ENCODE data around the gene ARNT2. TPM values are rescaled to one million over a fixed set of nuclear protein-coding genes. Genes with fewer than 3 reads are reported as not detected.

The ARNT2 gene
- total RNA-seq, 1 donor from 2014 or later, result 2.1 TPM

- Histone ChIP-seq H3K4me3 (ENCODE audit: low read length in 3 of 3) (no peak overlapping the region), H3K27ac (ENCODE audit: low read depth, low read length) (no peak overlapping the region), H3K36me3 (ENCODE audit: control insufficient read depth in 3 of 3, insufficient read depth in 3 of 3, low read length in 3 of 3) (peaks cover 0 to 3% (median 0%) of the 10 kb centered on the region in 3 donors), H3K9ac (ENCODE audit: low read depth in 1 of 3, low read length in 3 of 3) (no peak overlapping the region), H3K4me1 (ENCODE audit: control insufficient read depth in 3 of 3, insufficient read depth in 3 of 3, low read length in 3 of 3) (peaks cover 0 to 3% (median 0%) of the 10 kb centered on the region in 3 donors), H3K9me3 (ENCODE audit: control insufficient read depth in 3 of 3, low read length in 3 of 3) (no peaks in the 10 kb centered on the region), H3K27me3 (ENCODE audit: control insufficient read depth in 3 of 3, insufficient read depth in 3 of 3, low read length in 3 of 3) (peaks cover 0 to 10% (median 8%) of the 10 kb centered on the region in 3 donors)
These were observed 64.6 kb downstream of the ARNT2 start for GRCh38 chr15:80468796-80469195.

GRCh38 chr15:80471881-80472280 lies 67.7 kb downstream of the ARNT2 start:
- no peak overlapping the region for H3K9ac ChIP-seq (ENCODE audit: low read depth in 1 of 3, low read length in 3 of 3)
- no peak overlapping the region for H3K27ac ChIP-seq (ENCODE audit: low read depth, low read length)

DNA sequence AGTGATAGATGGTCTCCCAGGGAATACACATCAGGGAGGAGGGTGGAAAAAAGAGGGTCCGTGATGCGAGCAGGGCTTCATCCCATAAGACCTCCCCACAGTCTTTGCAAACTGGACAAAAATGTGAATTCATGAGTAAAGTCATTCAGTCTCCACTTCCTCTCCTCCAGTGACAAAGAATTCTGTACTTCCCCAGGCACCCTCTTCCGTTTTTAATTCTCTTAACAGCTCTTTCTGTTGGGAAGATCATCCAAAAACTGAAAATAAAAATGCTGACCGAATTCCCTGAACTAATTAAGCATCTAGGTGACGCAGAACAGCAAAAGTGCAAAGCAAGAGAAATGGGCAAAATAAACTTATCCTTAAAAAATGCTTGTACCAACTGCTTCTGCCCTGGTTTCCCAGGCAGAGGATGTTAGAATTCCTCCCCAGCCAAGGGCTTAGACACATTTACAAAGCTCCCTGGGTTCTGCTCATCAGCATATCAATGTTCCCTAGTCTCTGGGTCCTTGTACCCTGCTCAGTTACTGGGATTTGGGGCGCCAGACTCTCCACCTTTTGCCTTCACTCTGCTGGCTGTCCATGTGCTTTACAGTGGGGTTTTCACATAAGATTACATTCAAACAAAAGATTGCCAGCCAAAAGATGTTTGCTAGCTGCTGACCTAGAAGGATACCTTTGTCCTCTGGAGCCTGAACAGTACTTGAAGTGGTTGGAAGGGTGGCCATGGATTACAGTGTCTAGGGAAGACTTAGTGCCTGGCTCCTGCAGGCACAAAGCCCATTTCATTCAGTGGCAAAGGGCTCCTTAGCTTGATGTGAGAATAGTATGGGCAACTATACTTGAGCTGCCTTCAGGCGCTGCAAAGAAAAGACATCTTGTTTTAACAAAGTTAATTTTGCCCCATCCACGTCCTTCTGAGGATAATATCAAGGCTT lies 69.4 kb downstream of the ARNT2 start:
- Histone ChIP-seq H3K4me1 (ENCODE audit: control insufficient read depth in 3 of 3, insufficient read depth in 3 of 3, low read length in 3 of 3) (no peaks in the 10 kb centered on the region), H3K27me3 (ENCODE audit: control insufficient read depth in 3 of 3, insufficient read depth in 3 of 3, low read length in 3 of 3) (peaks cover 0 to 4% (median 4%) of the 10 kb centered on the region in 3 donors), H3K27ac (ENCODE audit: low read depth, low read length) (no peak overlapping the region), H3K9me3 (ENCODE audit: control insufficient read depth in 3 of 3, low read length in 3 of 3) (no peaks in the 10 kb centered on the region), H3K9ac (ENCODE audit: low read depth in 1 of 3, low read length in 3 of 3) (no peak overlapping the region), H3K36me3 (ENCODE audit: control insufficient read depth in 3 of 3, insufficient read depth in 3 of 3, low read length in 3 of 3) (peaks cover 0 to 3% (median 0%) of the 10 kb centered on the region in 3 donors), H3K4me3 (ENCODE audit: low read length in 3 of 3) (no peak overlapping the region)

More at GRCh38 chr15:80471881-80472280, 67.7 kb downstream of the ARNT2 start:
- Histone ChIP-seq H3K27me3 (ENCODE audit: control insufficient read depth in 3 of 3, insufficient read depth in 3 of 3, low read length in 3 of 3) (peaks cover 0 to 8% (median 7%) of the 10 kb centered on the region in 3 donors), H3K4me1 (ENCODE audit: control insufficient read depth in 3 of 3, insufficient read depth in 3 of 3, low read length in 3 of 3) (no peaks in the 10 kb centered on the region), H3K4me3 (ENCODE audit: low read length in 3 of 3) (no peak overlapping the region), H3K36me3 (ENCODE audit: control insufficient read depth in 3 of 3, insufficient read depth in 3 of 3, low read length in 3 of 3) (peaks cover 0 to 3% (median 0%) of the 10 kb centered on the region in 3 donors), H3K9me3 (ENCODE audit: control insufficient read depth in 3 of 3, low read length in 3 of 3) (no peaks in the 10 kb centered on the region)

- Histone ChIP-seq H3K27me3 (ENCODE audit: control insufficient read depth in 3 of 3, insufficient read depth in 3 of 3, low read length in 3 of 3) (peaks cover 0 to 4% (median 4%) of the 10 kb centered on the region in 3 donors), H3K9me3 (ENCODE audit: control insufficient read depth in 3 of 3, low read length in 3 of 3) (no peaks in the 10 kb centered on the region), H3K4me3 (ENCODE audit: low read length in 3 of 3) (no peak overlapping the region), H3K27ac (ENCODE audit: low read depth, low read length) (no peak overlapping the region), H3K36me3 (ENCODE audit: control insufficient read depth in 3 of 3, insufficient read depth in 3 of 3, low read length in 3 of 3) (peaks cover 0 to 3% (median 0%) of the 10 kb centered on the region in 3 donors), H3K4me1 (ENCODE audit: control insufficient read depth in 3 of 3, insufficient read depth in 3 of 3, low read length in 3 of 3) (peaks cover 0 to under 1% (median 0%) of the 10 kb centered on the region in 3 donors), H3K9ac (ENCODE audit: low read depth in 1 of 3, low read length in 3 of 3) (no peak overlapping the region)
These were observed 70.3 kb downstream of the ARNT2 start for GRCh38 chr15:80474224-80475215.

DNA sequence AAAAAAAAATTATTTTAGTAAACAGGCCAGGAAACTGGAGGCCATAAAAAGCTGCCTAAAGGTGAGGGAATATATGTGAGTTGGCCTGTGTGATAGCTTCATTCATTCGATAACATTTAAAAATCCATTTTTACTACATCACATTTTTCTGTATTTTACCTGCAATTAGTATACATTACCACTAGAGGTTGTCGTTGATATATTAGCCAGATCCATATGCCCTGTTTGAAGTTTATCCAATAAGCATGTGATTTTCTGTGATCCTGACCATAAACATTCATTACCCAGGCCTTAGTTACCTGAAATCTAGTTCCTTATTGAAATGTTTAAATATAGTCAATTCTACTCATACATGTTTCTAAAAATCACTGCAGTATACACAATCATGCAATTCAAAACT lies 71.4 kb downstream of the ARNT2 start:
- Histone ChIP-seq H3K27ac (ENCODE audit: low read depth, low read length) (no peak overlapping the region), H3K4me3 (ENCODE audit: low read length in 3 of 3) (no peak overlapping the region), H3K36me3 (ENCODE audit: control insufficient read depth in 3 of 3, insufficient read depth in 3 of 3, low read length in 3 of 3) (no peaks in the 10 kb centered on the region), H3K27me3 (ENCODE audit: control insufficient read depth in 3 of 3, insufficient read depth in 3 of 3, low read length in 3 of 3) (peaks cover 0 to 4% (median 0%) of the 10 kb centered on the region in 3 donors), H3K4me1 (ENCODE audit: control insufficient read depth in 3 of 3, insufficient read depth in 3 of 3, low read length in 3 of 3) (peaks cover 8 to 11% (median 9%) of the 10 kb centered on the region in 3 donors), H3K9me3 (ENCODE audit: control insufficient read depth in 3 of 3, low read length in 3 of 3) (no peaks in the 10 kb centered on the region), H3K9ac (ENCODE audit: low read depth in 1 of 3, low read length in 3 of 3) (no peak overlapping the region)

GRCh38 chr15:80476036-80476435 lies 71.9 kb downstream of the ARNT2 start:
- Histone ChIP-seq H3K4me3 (ENCODE audit: low read length in 3 of 3) (no peak overlapping the region), H3K36me3 (ENCODE audit: control insufficient read depth in 3 of 3, insufficient read depth in 3 of 3, low read length in 3 of 3) (no peaks in the 10 kb centered on the region), H3K27ac (ENCODE audit: low read depth, low read length) (no peak overlapping the region), H3K4me1 (ENCODE audit: control insufficient read depth in 3 of 3, insufficient read depth in 3 of 3, low read length in 3 of 3) (peaks cover 12 to 15% (median 12%) of the 10 kb centered on the region in 3 donors), H3K27me3 (ENCODE audit: control insufficient read depth in 3 of 3, insufficient read depth in 3 of 3, low read length in 3 of 3) (peaks cover 0 to 4% (median 0%) of the 10 kb centered on the region in 3 donors), H3K9ac (ENCODE audit: low read depth in 1 of 3, low read length in 3 of 3) (no peak overlapping the region), H3K9me3 (ENCODE audit: control insufficient read depth in 3 of 3, low read length in 3 of 3) (no peaks in the 10 kb centered on the region)

DNA sequence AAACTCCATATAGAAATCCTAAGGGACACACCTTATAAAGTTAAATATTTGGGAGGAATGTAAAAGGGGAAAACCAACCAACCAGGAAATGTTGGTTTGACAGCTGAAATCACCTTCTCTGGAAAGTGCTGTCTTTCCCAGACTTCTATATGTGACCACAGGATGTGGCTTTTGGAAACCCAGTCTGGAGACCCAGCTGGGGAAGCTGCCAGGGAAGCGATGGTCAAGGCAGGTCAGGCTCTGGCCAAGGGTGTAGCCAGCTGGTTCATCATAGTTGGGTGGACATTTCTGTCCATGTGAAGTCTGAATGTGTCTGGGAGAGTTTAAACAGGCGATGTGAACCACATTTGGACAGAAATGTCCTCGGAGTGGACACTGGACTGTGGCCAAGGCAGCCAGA lies 73.9 kb downstream of the ARNT2 start:
- H3K9me3 ChIP-seq (ENCODE audit: control insufficient read depth in 3 of 3, low read length in 3 of 3), result no peaks in the 10 kb centered on the region
- H3K27me3 ChIP-seq (ENCODE audit: control insufficient read depth in 3 of 3, insufficient read depth in 3 of 3, low read length in 3 of 3), result no peaks in the 10 kb centered on the region
- H3K36me3 ChIP-seq (ENCODE audit: control insufficient read depth in 3 of 3, insufficient read depth in 3 of 3, low read length in 3 of 3), result no peaks in the 10 kb centered on the region
- H3K27ac ChIP-seq (ENCODE audit: low read depth, low read length), result no peak overlapping the region
- H3K4me3 ChIP-seq (ENCODE audit: low read length in 3 of 3), result no peak overlapping the region
- H3K4me1 ChIP-seq (ENCODE audit: control insufficient read depth in 3 of 3, insufficient read depth in 3 of 3, low read length in 3 of 3), result peaks cover 14 to 18% (median 17%) of the 10 kb centered on the region in 3 donors
- H3K9ac ChIP-seq (ENCODE audit: low read depth in 1 of 3, low read length in 3 of 3), result no peak overlapping the region

GRCh38 chr15:80479191-80479590 lies 75.0 kb downstream of the ARNT2 start:
- H3K4me1 ChIP-seq (ENCODE audit: control insufficient read depth in 3 of 3, insufficient read depth in 3 of 3, low read length in 3 of 3), result peaks cover 14 to 18% (median 17%) of the 10 kb centered on the region in 3 donors
- H3K27ac ChIP-seq (ENCODE audit: low read depth, low read length), result no peak overlapping the region
- H3K9ac ChIP-seq (ENCODE audit: low read depth in 1 of 3, low read length in 3 of 3), result no peak overlapping the region
- no peaks in the 10 kb centered on the region for H3K27me3 ChIP-seq (ENCODE audit: control insufficient read depth in 3 of 3, insufficient read depth in 3 of 3, low read length in 3 of 3)
- no peaks in the 10 kb centered on the region for H3K9me3 ChIP-seq (ENCODE audit: control insufficient read depth in 3 of 3, low read length in 3 of 3)
- H3K36me3 ChIP-seq (ENCODE audit: control insufficient read depth in 3 of 3, insufficient read depth in 3 of 3, low read length in 3 of 3), result no peaks in the 10 kb centered on the region
- H3K4me3 ChIP-seq (ENCODE audit: low read length in 3 of 3), result no peak overlapping the region

- Histone ChIP-seq H3K36me3 (ENCODE audit: control insufficient read depth in 3 of 3, insufficient read depth in 3 of 3, low read length in 3 of 3) (no peaks in the 10 kb centered on the region), H3K9ac (ENCODE audit: low read depth in 1 of 3, low read length in 3 of 3) (no peak overlapping the region), H3K27me3 (ENCODE audit: control insufficient read depth in 3 of 3, insufficient read depth in 3 of 3, low read length in 3 of 3) (no peaks in the 10 kb centered on the region), H3K4me1 (ENCODE audit: control insufficient read depth in 3 of 3, insufficient read depth in 3 of 3, low read length in 3 of 3) (peaks cover 14 to 18% (median 17%) of the 10 kb centered on the region in 3 donors), H3K9me3 (ENCODE audit: control insufficient read depth in 3 of 3, low read length in 3 of 3) (no peaks in the 10 kb centered on the region), H3K27ac (ENCODE audit: low read depth, low read length) (peak overlapping the region; percentile 28), H3K4me3 (ENCODE audit: low read length in 3 of 3) (no peak overlapping the region)
These were observed 76.1 kb downstream of the ARNT2 start for GRCh38 chr15:80480171-80480811.

Data from skeletal muscle tissue (tissue), 4 donors.